DOHH2 (cell line): ENCODE results near the gene ARHGEF16.

Experiments
- H3F3A ChIP-seq: fragments of 200-600 bp; sonication (generic), shearing (Covaris generic); 2 replicates; pipeline ENCODE4 v1.6.0; 2016; ENCODE audit warnings: antibody characterized with exemption, mild to moderate bottlenecking; ENCODE audit not compliant: control insufficient read depth, insufficient read depth
- H3K27ac ChIP-seq: fragments of 200-600 bp; sonication (generic); 2 replicates; pipeline ENCODE4 v1.5.1; 2014; ENCODE audit warnings: low read depth, mild to moderate bottlenecking, low read length, moderate library complexity
- H3K27me3 ChIP-seq: fragments of 200-600 bp; sonication (generic); 2 replicates; pipeline ENCODE4 v1.6.1; 2014; ENCODE audit warnings: mild to moderate bottlenecking, low read length, mixed read lengths; ENCODE audit not compliant: control insufficient read depth
- H3K36me3 ChIP-seq: fragments of 200-600 bp; sonication (generic); 2 replicates; pipeline ENCODE4 v1.6.1; 2014; ENCODE audit warnings: mild to moderate bottlenecking, low read length, moderate library complexity, mixed read lengths; ENCODE audit not compliant: control insufficient read depth
- H3K4me1 ChIP-seq: fragments of 200-600 bp; sonication (generic); 2 replicates; pipeline ENCODE4 v1.6.1; 2014; ENCODE audit warnings: mild to moderate bottlenecking, low read length, mixed read lengths; ENCODE audit not compliant: control insufficient read depth
- H3K4me2 ChIP-seq: fragments of 200-600 bp; sonication (generic); 2 replicates; pipeline ENCODE4 v1.6.0; 2014; ENCODE audit warnings: mild to moderate bottlenecking, low read length, moderate library complexity
- H3K4me3 ChIP-seq: fragments of 200-600 bp; sonication (generic); 2 replicates; pipeline ENCODE4 v1.5.1; 2014; ENCODE audit warnings: mild to moderate bottlenecking, low read length, mixed read lengths
- H3K79me2 ChIP-seq: fragments of 200-600 bp; sonication (generic); 2 replicates; pipeline ENCODE4 v1.6.1; 2014; ENCODE audit warnings: mild to moderate bottlenecking, low read length, mixed read lengths; ENCODE audit not compliant: control insufficient read depth
- H3K9me2 ChIP-seq: fragments of 200-600 bp; sonication (generic); replicated peaks from 2 replicates; pipeline ENCODE4 v1.6.1; 2014; ENCODE audit warnings: mild to moderate bottlenecking, low read length, mixed read lengths; ENCODE audit not compliant: control insufficient read depth
- H3K9me3 ChIP-seq: fragments of 200-600 bp; sonication (generic); 2 replicates; pipeline ENCODE4 v1.6.1; 2014; ENCODE audit warnings: antibody characterized with exemption, low read length, mixed read lengths; ENCODE audit not compliant: control insufficient read depth, insufficient read depth
- H4K20me1 ChIP-seq: fragments of 200-600 bp; sonication (generic); 2 replicates; pipeline ENCODE4 v1.6.0; 2014; ENCODE audit warnings: low read depth, mild to moderate bottlenecking, antibody characterized with exemption, low read length, moderate library complexity; ENCODE audit not compliant: control insufficient read depth, insufficient read depth
- CTCF ChIP-seq: fragments of 200-600 bp; sonication (generic); IDR thresholded peaks from one replicate; pipeline ENCODE4 v1.5.1; 2014; ENCODE audit warnings: antibody characterized with exemption, mild to moderate bottlenecking, low read depth, low read length; ENCODE audit not compliant: poor library complexity, severe bottlenecking
- EZH2phosphoT487 ChIP-seq: fragments of 200-600 bp; sonication (generic); IDR thresholded peaks from 2 replicates; pipeline ENCODE4 v1.6.1; 2017; ENCODE audit warnings: borderline replicate concordance, mild to moderate bottlenecking, antibody characterized with exemption, low read length, moderate library complexity, mixed read lengths

Gene ARHGEF16

GRCh38 chr1:3470650-3471355 lies 16.3 kb downstream of the ARHGEF16 start:
- Histone ChIP-seq H3K4me1 (no peaks in the 10 kb centered on the region), H4K20me1 (no peaks in the 10 kb centered on the region), H3K9me3 (no peaks in the 10 kb centered on the region), H3K36me3 (no peaks in the 10 kb centered on the region), H3K79me2 (no peaks in the 10 kb centered on the region), H3K4me2 (no peak overlapping the region), H3K27ac (no peak overlapping the region), H3K9me2 (no peaks in the 10 kb centered on the region), H3K27me3 (no peaks in the 10 kb centered on the region), H3F3A (no peaks in the 10 kb centered on the region), H3K4me3 (no peak overlapping the region)
- TF ChIP-seq EZH2phosphoT487 (no peak), CTCF (no peak)

- Histone ChIP-seq H3K27me3 (no peaks in the 10 kb centered on the region), H3K4me2 (no peak overlapping the region), H3K4me1 (no peaks in the 10 kb centered on the region), H3K9me3 (no peaks in the 10 kb centered on the region), H3K4me3 (no peak overlapping the region), H3K79me2 (no peaks in the 10 kb centered on the region), H3K9me2 (no peaks in the 10 kb centered on the region), H4K20me1 (no peaks in the 10 kb centered on the region), H3K36me3 (no peaks in the 10 kb centered on the region), H3K27ac (no peak overlapping the region), H3F3A (no peaks in the 10 kb centered on the region)
- TF ChIP-seq CTCF, result no peak
- no peak for TF ChIP-seq EZH2phosphoT487
Measured at GRCh38 chr1:3471356-3472087, 17.1 kb downstream of the ARHGEF16 start.

GRCh38 chr1:3472088-3472850 lies 17.8 kb downstream of the ARHGEF16 start:
- H3K79me2 ChIP-seq, result no peaks in the 10 kb centered on the region
- no peaks in the 10 kb centered on the region for H4K20me1 ChIP-seq
- no peak overlapping the region for H3K4me2 ChIP-seq
- H3K36me3 ChIP-seq, result no peaks in the 10 kb centered on the region
- H3F3A ChIP-seq, result no peaks in the 10 kb centered on the region
- H3K27ac ChIP-seq, result no peak overlapping the region
- no peaks in the 10 kb centered on the region for H3K9me2 ChIP-seq
- no peaks in the 10 kb centered on the region for H3K4me1 ChIP-seq
- no peaks in the 10 kb centered on the region for H3K27me3 ChIP-seq
- no peak overlapping the region for H3K4me3 ChIP-seq
- no peaks in the 10 kb centered on the region for H3K9me3 ChIP-seq
- TF ChIP-seq EZH2phosphoT487 (no peak), CTCF (no peak)
